ENCODE results near the gene SLMAP. TPM values are rescaled to one million over a fixed set of nuclear protein-coding genes. Genes with fewer than 3 reads are reported as not detected.
A peak's percentile ranks its signal among the peaks of the same experiment; 100 is the strongest.

Gene SLMAP
- total and polyA plus RNA-seq, 2 of the 13 experiments (the other 11 are each of a cell fraction or from before 2014, with no cell fraction given) = 24.0 to 48.3 TPM

- TF ChIP-seq TRIM22 (IDR thresholded peaks at IDR 0.05) (no peak), ZNF510 (CRISPR knock-in tag; IDR thresholded peaks at IDR 0.05; ENCODE audit: low read depth) (no peak), ZGPAT (CRISPR knock-in tag; IDR thresholded peaks at IDR 0.05) (peak; percentile 65), ZNF275 (CRISPR knock-in tag; IDR thresholded peaks at IDR 0.05; ENCODE audit: borderline replicate concordance) (no peak), ARNT (IDR thresholded peaks at IDR 0.05) (no peak), PRMT3 (CRISPR knock-in tag; IDR thresholded peaks at IDR 0.05; ENCODE audit: borderline replicate concordance, low read depth) (no peak), DNMT1 (CRISPR knock-in tag; IDR thresholded peaks at IDR 0.05) (no peak), MTERF4 (CRISPR knock-in tag; IDR thresholded peaks at IDR 0.05) (no peak), PHF20 (CRISPR knock-in tag; IDR thresholded peaks at IDR 0.05) (no peak), CBX5 (CRISPR knock-in tag; IDR thresholded peaks at IDR 0.05; ENCODE audit: borderline replicate concordance) (no peak), MAX (IDR thresholded peaks at IDR 0.05) (no peak), NAIF1 (CRISPR knock-in tag; IDR thresholded peaks at IDR 0.05; ENCODE audit: borderline replicate concordance) (no peak), SP140L (CRISPR knock-in tag; IDR thresholded peaks at IDR 0.05; ENCODE audit: borderline replicate concordance) (no peak), ZBTB14 (CRISPR knock-in tag; IDR thresholded peaks at IDR 0.05) (no peak), ZNF263 (CRISPR knock-in tag; IDR thresholded peaks at IDR 0.05) (no peak), ZNF567 (CRISPR knock-in tag; IDR thresholded peaks at IDR 0.05; ENCODE audit: borderline replicate concordance) (no peak), KLF6 (CRISPR knock-in tag; IDR thresholded peaks at IDR 0.05) (no peak), JDP2 (CRISPR knock-in tag; IDR thresholded peaks at IDR 0.05; ENCODE audit: borderline replicate concordance) (no peak), ZNF550 (CRISPR knock-in tag; IDR thresholded peaks at IDR 0.05; ENCODE audit: borderline replicate concordance) (no peak), TBL1XR1 (IDR thresholded peaks at IDR 0.05; ENCODE audit: borderline replicate concordance, low read length, partially characterized antibody) (no peak), ZNF891 (CRISPR knock-in tag; IDR thresholded peaks at IDR 0.05) (no peak), ZNF235 (CRISPR knock-in tag; IDR thresholded peaks at IDR 0.05; ENCODE audit: borderline replicate concordance) (no peak), NPAS2 (CRISPR knock-in tag; IDR thresholded peaks at IDR 0.05; ENCODE audit: borderline replicate concordance) (no peak), ETV6 (CRISPR knock-in tag; conservative IDR thresholded peaks at IDR 0.05) (no peak)
Observed at GRCh38 chr3:57826952-57827723, 71.0 kb downstream of the SLMAP start (continued).
